ENCODE measurements around the gene COX8A. TPM values are rescaled to one million over a fixed set of nuclear protein-coding genes. Genes with fewer than 3 reads are reported as not detected.
A peak's percentile ranks its signal among the peaks of the same experiment; 100 is the strongest.

The COX8A gene
- total and polyA plus RNA-seq, 7 donors, result 547 to 1,847 (median 830) TPM

GRCh38 chr11:64000026-64000739 lies 25.8 kb downstream of the COX8A start:
- Histone ChIP-seq H3K9me3 (no peaks in the 10 kb centered on the region), H3K4me1 (peaks cover 10% of the 10 kb centered on the region), H3K27me3 (ENCODE audit: insufficient read depth in 3 of 3, low read length in 2 of 3) (no peaks in the 10 kb centered on the region), H3K4me3 (peak overlapping the region; percentile 53), H3K36me3 (ENCODE audit: insufficient read depth in 1 of 2, low read depth in 1 of 2) (peaks cover 4 to 35% of the 10 kb centered on the region in 2 donors), H3K27ac (no peak overlapping the region)
- ATAC-seq, result peak; percentile 77 to 87 (median 84)
- DNase-seq, result peak; percentile 82 to 86
- peak; percentile 75 for TF ChIP-seq CTCF (IDR thresholded peaks at IDR 0.05)
- intact Hi-C loops (cut with DNase I), result loop anchor here (1.0 to 2.0 kb wide), 2 partner anchors 148 to 149 kb away; no protein-coding TSS in a partner anchor
- WGBS, 3 donors, result 17 to 32% (median 20%) methylated on average over 39 to 67 of the region's 67 CpGs

- H3K27ac ChIP-seq, result peak overlapping the region; percentile 31
- TF ChIP-seq CTCF (IDR thresholded peaks at IDR 0.05), result no peak
- ATAC-seq (peak in 2 of 4 donors; percentile 10), DNase-seq (no peak)
- intact Hi-C loops (cut with DNase I), result loop anchor here (1.0 to 2.0 kb wide), 2 partner anchors 147 to 148 kb away; no protein-coding TSS in a partner anchor
- H3K4me1 ChIP-seq, result peaks cover 10% of the 10 kb centered on the region
- 44 to 51% (median 50%) methylated on average over 51 to 60 of the region's 60 CpGs for WGBS, 3 donors
- H3K27me3 ChIP-seq (ENCODE audit: insufficient read depth in 3 of 3, low read length in 2 of 3), result no peaks in the 10 kb centered on the region
- no peaks in the 10 kb centered on the region for H3K9me3 ChIP-seq
- H3K4me3 ChIP-seq, result peak overlapping the region; percentile 53
- peaks cover 4 to 30% of the 10 kb centered on the region in 2 donors for H3K36me3 ChIP-seq (ENCODE audit: insufficient read depth in 1 of 2, low read depth in 1 of 2)
These were observed 26.5 kb downstream of the COX8A start for GRCh38 chr11:64000740-64001483.

- H3K36me3 ChIP-seq (ENCODE audit: insufficient read depth in 1 of 2, low read depth in 1 of 2), result peaks cover 4 to 23% of the 10 kb centered on the region in 2 donors
- peak overlapping the region; percentile 11 for H3K4me3 ChIP-seq
- intact Hi-C loops (cut with DNase I), result loop anchor here in 1 of 2 donors (2.0 kb wide), 1 partner anchor 147 kb away; no protein-coding TSS in a partner anchor
- 53 to 65% (median 59%) methylated on average over 23 of the region's 23 CpGs for WGBS, 3 donors
- peak in 1 of 2 donors; percentile 77 for DNase-seq
- no peak overlapping the region for H3K27ac ChIP-seq
- H3K4me1 ChIP-seq, result peaks cover 10% of the 10 kb centered on the region
- no peak for ATAC-seq
- H3K9me3 ChIP-seq, result no peaks in the 10 kb centered on the region
- TF ChIP-seq CTCF (IDR thresholded peaks at IDR 0.05), result no peak
- H3K27me3 ChIP-seq (ENCODE audit: insufficient read depth in 3 of 3, low read length in 2 of 3), result no peaks in the 10 kb centered on the region
These were observed 27.3 kb downstream of the COX8A start for GRCh38 chr11:64001484-64002420.

- no peaks in the 10 kb centered on the region for H3K27me3 ChIP-seq (ENCODE audit: insufficient read depth in 3 of 3, low read length in 2 of 3)
- H3K36me3 ChIP-seq (ENCODE audit: insufficient read depth in 1 of 2, low read depth in 1 of 2), result peaks cover 0 to under 1% of the 10 kb centered on the region in 2 donors
- ATAC-seq (no peak), DNase-seq (no peak)
- TF ChIP-seq CTCF (IDR thresholded peaks at IDR 0.05), result no peak
- 72 to 78% (median 77%) methylated on average over 23 of the region's 23 CpGs for WGBS, 3 donors
- intact Hi-C loops (cut with DNase I), result no loop called here
- H3K4me1 ChIP-seq, result peaks cover 19% of the 10 kb centered on the region
- H3K4me3 ChIP-seq, result no peak overlapping the region
- no peaks in the 10 kb centered on the region for H3K9me3 ChIP-seq
- no peak overlapping the region for H3K27ac ChIP-seq
These were observed 29.6 kb downstream of the COX8A start for GRCh38 chr11:64003807-64004589.
